ENCODE results near the gene HYOU1.

The HYOU1 gene

DNA sequence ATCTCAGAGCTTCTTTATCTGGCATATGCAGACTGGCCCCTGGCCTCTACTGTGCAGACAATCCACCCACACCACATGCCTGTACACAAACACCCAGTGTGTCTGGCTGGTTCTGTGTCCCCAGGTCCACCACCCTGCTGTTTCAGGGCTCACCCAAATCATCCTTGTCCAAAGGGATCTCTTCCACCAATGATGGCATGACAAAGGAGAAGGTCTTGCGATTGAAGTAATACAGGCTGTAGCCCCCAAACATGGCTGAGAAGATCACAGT, 28.0 kb downstream of the HYOU1 start:
- H3K4me3 ChIP-seq (ENCODE audit: low read depth, low read length): no peak overlapping the region
- TF ChIP-seq, protein P1, sequence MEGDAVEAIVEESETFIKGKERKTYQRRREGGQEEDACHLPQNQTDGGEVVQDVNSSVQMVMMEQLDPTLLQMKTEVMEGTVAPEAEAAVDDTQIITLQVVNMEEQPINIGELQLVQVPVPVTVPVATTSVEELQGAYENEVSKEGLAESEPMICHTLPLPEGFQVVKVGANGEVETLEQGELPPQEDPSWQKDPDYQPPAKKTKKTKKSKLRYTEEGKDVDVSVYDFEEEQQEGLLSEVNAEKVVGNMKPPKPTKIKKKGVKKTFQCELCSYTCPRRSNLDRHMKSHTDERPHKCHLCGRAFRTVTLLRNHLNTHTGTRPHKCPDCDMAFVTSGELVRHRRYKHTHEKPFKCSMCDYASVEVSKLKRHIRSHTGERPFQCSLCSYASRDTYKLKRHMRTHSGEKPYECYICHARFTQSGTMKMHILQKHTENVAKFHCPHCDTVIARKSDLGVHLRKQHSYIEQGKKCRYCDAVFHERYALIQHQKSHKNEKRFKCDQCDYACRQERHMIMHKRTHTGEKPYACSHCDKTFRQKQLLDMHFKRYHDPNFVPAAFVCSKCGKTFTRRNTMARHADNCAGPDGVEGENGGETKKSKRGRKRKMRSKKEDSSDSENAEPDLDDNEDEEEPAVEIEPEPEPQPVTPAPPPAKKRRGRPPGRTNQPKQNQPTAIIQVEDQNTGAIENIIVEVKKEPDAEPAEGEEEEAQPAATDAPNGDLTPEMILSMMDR (IDR thresholded peaks at IDR 0.05; ENCODE audit: borderline replicate concordance, insufficient read depth, low read depth, low read length): no peak

DNA sequence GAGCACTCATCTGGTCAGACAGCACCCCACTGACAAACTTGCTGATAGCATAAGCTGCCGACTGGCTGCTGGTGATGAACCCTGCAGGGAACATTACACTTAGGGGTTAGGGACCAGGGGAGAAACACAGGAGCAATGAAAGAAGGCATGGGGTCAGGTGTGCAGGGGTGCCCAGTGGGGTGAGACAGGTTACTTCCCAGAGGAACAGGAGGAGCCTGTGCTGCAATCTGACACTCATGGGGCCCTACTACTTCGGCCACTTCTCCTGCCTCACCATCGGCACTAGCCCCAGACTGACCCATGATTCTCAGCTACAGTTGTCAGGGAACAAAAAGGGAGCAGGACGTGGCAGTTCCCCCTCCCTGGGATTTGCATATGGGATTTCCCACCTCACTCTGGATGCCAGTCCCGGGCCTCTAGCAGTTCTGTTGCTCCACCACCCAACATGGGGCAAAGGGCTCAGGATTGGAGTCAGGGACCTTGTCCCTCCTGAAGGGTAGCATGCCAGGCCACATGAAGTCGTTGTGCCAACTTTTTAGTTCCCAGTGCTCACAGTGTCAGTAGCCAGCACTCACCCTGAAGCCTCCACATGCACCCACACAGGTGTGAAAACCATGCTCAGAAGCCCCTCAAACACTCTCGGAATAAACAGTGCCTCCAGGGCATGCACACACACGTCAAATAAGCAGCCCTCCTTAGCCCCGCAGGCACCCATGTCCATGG, 28.5 kb downstream of the HYOU1 start:
- H3K4me3 ChIP-seq (ENCODE audit: low read depth, low read length): no peak overlapping the region
- TF ChIP-seq, protein P1 (IDR thresholded peaks at IDR 0.05; ENCODE audit: borderline replicate concordance, insufficient read depth, low read depth, low read length): no peak

DNA sequence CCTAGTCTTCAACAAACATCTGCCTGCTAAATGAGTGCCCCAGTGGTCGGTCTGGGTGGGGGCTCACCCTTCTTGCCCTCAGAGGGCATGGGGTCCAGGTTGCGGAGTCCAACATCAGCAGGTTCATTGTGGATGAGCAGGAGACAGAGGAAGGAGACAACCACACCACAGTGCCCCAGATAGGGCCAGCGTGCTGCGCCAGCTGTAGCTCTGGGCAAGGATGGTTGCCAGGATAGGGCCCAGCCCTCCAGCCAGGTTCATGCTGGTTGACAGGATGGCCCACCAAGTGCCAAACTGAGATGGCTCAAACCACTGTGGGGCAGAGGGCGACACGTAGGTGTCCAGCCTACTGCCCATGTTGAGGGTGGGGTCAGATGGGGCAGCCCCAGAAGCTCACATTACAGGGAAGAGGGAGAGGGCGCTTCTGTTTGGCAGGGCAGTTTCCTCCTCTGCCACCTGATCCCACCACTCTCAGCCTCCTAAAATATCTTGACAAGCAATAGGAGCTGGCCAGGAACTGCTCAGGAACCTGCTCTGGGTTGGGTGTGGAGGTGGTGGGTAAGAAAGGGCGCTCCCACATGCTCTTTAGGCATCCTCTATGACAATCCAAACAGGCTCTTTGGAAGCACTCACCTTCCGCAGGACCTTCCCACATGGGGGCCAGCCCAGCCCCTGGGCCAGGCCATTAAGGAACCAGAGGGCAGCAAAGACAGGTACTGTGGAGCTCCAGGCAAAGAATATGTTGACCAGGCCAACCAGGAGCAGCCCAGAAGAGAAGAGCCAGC, 29.3 kb downstream of the HYOU1 start:
- no peak overlapping the region for H3K4me3 ChIP-seq (ENCODE audit: low read depth, low read length)
- TF ChIP-seq, protein P1 (IDR thresholded peaks at IDR 0.05; ENCODE audit: borderline replicate concordance, insufficient read depth, low read depth, low read length): no peak

DNA sequence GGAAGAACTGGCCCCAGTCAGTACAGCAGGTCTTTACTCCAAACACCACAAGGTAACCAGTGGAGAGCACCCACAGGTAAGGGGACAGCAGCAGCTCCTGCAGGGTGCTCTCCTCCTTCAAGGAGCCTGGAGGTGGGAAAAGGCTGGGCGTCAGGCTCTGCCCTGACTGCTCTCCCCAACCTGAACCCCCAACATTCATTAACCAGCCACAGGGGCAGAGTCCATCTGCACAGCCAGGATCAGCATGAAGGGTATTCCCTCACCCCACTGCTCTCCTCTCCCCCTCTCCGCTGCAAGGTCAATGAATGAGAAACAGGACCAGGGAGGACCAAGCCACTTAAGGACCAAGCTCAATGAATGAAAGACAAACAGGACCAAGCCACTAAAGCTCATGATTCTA, 30.0 kb downstream of the HYOU1 start:
- TF ChIP-seq, protein P1 (IDR thresholded peaks at IDR 0.05; ENCODE audit: borderline replicate concordance, insufficient read depth, low read depth, low read length): no peak
- H3K4me3 ChIP-seq (ENCODE audit: low read depth, low read length): no peak overlapping the region

DNA sequence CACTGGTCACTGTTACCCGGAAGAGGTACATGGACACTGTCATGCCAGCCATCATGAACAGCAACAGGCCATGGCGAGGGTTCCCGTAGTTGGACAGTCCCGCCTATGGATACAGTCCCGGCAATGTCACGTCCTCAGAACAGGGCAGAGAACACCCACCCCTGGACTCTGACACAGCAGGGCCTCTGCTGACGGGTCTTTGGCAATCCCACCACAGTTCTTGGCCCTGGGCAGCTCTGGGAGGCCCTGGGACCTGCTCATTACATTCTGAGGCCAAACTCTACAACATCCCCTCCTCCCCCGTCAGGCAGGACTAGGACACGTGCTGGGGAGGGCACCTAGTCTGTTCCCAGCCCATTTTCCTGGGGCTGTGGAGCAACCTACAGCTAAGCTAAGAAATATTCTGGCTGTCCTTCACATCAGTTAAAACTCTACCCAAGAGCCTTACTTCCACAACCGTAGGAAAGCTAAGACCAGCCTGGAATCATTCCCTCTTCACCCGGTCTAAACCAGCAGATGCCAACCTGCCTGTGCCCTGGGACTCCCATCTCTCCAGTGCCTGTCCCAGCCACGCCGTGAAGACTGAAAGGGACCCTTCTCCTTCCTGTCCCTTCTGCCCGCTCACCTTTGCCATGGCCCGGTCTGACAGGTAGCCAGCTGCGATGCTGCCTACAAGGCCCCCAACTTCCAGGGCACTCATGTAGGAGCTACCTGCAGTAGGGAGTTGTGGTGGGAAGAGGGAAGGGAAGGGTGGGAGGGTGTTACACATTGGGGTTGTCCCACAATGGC, 30.8 kb downstream of the HYOU1 start:
- TF ChIP-seq, protein P1 (IDR thresholded peaks at IDR 0.05; ENCODE audit: borderline replicate concordance, insufficient read depth, low read depth, low read length): no peak
- no peak overlapping the region for H3K4me3 ChIP-seq (ENCODE audit: low read depth, low read length)

DNA sequence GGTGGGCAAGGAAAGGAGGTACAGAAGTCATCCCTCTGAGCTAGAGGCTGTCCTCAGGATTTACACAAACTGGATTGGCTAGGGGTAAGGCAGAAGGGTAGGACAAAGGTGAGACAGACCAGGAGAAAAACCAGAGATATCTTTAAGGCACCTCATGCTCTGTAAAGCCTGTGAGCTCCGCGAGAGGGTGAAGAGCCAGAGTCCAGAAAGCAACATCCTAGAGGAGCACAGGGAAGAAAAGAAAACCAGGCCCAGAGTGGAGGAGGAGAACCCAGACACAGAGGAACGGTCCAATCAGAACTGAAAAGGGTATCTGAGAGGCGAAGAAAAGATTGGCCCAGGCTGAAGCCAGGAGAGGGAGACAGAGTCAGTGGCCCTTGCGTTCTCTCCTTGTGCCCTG, 31.5 kb downstream of the HYOU1 start:
- TF ChIP-seq, protein P1 (IDR thresholded peaks at IDR 0.05; ENCODE audit: borderline replicate concordance, insufficient read depth, low read depth, low read length): no peak
- H3K4me3 ChIP-seq (ENCODE audit: low read depth, low read length): no peak overlapping the region
